MM.1S (cell line): Measurements from ENCODE around the gene POLR2E.

ENCODE experiments used
- EZH2 ChIP-seq: fragments of 300-600 bp; sonication (generic); optimal IDR thresholded peaks from 2 replicates; pipeline ENCODE3; 2017; ENCODE audit warnings: low read depth, mild to moderate bottlenecking, antibody characterized with exemption, low read length, mixed read lengths
- EZH2phosphoT487 ChIP-seq: fragments of 300-600 bp; sonication (generic); IDR thresholded peaks from 2 replicates; pipeline ENCODE4 v1.6.1; 2018; ENCODE audit warnings: antibody characterized with exemption, low read length
- TF ChIP-seq, protein P1 (sequence below): fragments of 300-600 bp; sonication (generic); IDR thresholded peaks from 2 replicates; pipeline ENCODE4 v1.5.1; 2016; ENCODE audit warnings: antibody characterized with exemption, low read length, mixed read lengths

- TF ChIP-seq, protein P1, sequence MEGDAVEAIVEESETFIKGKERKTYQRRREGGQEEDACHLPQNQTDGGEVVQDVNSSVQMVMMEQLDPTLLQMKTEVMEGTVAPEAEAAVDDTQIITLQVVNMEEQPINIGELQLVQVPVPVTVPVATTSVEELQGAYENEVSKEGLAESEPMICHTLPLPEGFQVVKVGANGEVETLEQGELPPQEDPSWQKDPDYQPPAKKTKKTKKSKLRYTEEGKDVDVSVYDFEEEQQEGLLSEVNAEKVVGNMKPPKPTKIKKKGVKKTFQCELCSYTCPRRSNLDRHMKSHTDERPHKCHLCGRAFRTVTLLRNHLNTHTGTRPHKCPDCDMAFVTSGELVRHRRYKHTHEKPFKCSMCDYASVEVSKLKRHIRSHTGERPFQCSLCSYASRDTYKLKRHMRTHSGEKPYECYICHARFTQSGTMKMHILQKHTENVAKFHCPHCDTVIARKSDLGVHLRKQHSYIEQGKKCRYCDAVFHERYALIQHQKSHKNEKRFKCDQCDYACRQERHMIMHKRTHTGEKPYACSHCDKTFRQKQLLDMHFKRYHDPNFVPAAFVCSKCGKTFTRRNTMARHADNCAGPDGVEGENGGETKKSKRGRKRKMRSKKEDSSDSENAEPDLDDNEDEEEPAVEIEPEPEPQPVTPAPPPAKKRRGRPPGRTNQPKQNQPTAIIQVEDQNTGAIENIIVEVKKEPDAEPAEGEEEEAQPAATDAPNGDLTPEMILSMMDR: no peak
- TF ChIP-seq EZH2: no peak
- no peak for TF ChIP-seq EZH2phosphoT487
Measured at GRCh38 chr19:1053176-1054101, 41.7 kb downstream of the POLR2E start.
